ENCODE measurements around the gene GAS2L2.
"Not testable (repeated sequence)": the region's sequence is repeated elsewhere in the genome, so short reads cannot be mapped to it uniquely, and the experiment has no call there.

Gene GAS2L2

GRCh38 chr17:35705230-35705629 is 47.8 kb downstream of the GAS2L2 start:
- Histone ChIP-seq H3K27me3 (ENCODE audit: insufficient read depth, low read length) (no peaks in the 10 kb centered on the region), H2AFZ (ENCODE audit: low read depth, low read length) (no peak overlapping the region), H3K4me3 (ENCODE audit: low read length) (no peak overlapping the region)

GRCh38 chr17:35703308-35703707 is 49.7 kb downstream of the GAS2L2 start:
- H3K36me3 ChIP-seq (ENCODE audit: insufficient read depth, low read length) = peaks cover 14% of the 10 kb centered on the region
- H3K4me3 ChIP-seq (ENCODE audit: low read length); H3K9me3 ChIP-seq (ENCODE audit: low read length); H3K27me3 ChIP-seq (ENCODE audit: insufficient read depth, low read length); H2AFZ ChIP-seq (ENCODE audit: low read depth, low read length); H3K4me1 ChIP-seq (ENCODE audit: insufficient read depth, low read length): not testable (repeated sequence)

More at GRCh38 chr17:35705230-35705629, 47.8 kb downstream of the GAS2L2 start:
- no peaks in the 10 kb centered on the region for H3K4me1 ChIP-seq (ENCODE audit: insufficient read depth, low read length)
- no peaks in the 10 kb centered on the region for H3K9me3 ChIP-seq (ENCODE audit: low read length)
- H3K36me3 ChIP-seq (ENCODE audit: insufficient read depth, low read length) = peaks cover 22% of the 10 kb centered on the region

- Histone ChIP-seq H3K9me3 (ENCODE audit: low read length) (no peaks in the 10 kb centered on the region), H3K27me3 (ENCODE audit: insufficient read depth, low read length) (no peaks in the 10 kb centered on the region), H3K4me1 (ENCODE audit: insufficient read depth, low read length) (no peaks in the 10 kb centered on the region), H3K4me3 (ENCODE audit: low read length) (no peak overlapping the region), H2AFZ (ENCODE audit: low read depth, low read length) (no peak overlapping the region), H3K36me3 (ENCODE audit: insufficient read depth, low read length) (peaks cover 25% of the 10 kb centered on the region)
Measured at GRCh38 chr17:35701491-35701890, 51.5 kb downstream of the GAS2L2 start.

- H3K36me3 ChIP-seq (ENCODE audit: insufficient read depth, low read length) = peaks cover 36% of the 10 kb centered on the region
- H2AFZ ChIP-seq (ENCODE audit: low read depth, low read length) = no peak overlapping the region
- H3K4me3 ChIP-seq (ENCODE audit: low read length) = no peak overlapping the region
- H3K27me3 ChIP-seq (ENCODE audit: insufficient read depth, low read length) = no peaks in the 10 kb centered on the region
- H3K4me1 ChIP-seq (ENCODE audit: insufficient read depth, low read length) = no peaks in the 10 kb centered on the region
- no peaks in the 10 kb centered on the region for H3K9me3 ChIP-seq (ENCODE audit: low read length)
Measured at GRCh38 chr17:35700150-35700549, 52.9 kb downstream of the GAS2L2 start.

DNA sequence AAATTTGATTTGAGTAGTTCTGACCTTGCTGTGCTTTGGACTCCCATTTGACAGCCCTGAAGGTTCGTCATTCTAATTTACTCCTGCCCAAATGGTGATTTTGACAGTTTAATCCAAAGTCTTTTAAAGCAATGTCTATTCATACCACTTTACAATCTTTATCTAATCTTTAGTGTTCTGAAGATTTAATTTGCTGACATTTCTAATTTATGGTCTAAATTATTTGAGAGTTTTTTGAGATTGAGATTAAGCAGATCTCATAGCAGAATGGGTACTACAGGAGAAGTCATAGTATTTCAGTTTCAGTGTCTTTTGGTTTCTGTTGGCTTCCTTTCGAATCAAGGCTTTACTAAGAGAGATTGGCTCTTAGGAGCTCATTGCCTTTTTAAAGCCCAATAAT is 54.2 kb downstream of the GAS2L2 start:
- no peaks in the 10 kb centered on the region for H3K4me1 ChIP-seq (ENCODE audit: insufficient read depth, low read length)
- H2AFZ ChIP-seq (ENCODE audit: low read depth, low read length) = no peak overlapping the region
- peaks cover 49% of the 10 kb centered on the region for H3K36me3 ChIP-seq (ENCODE audit: insufficient read depth, low read length)
- H3K4me3 ChIP-seq (ENCODE audit: low read length) = no peak overlapping the region
- no peaks in the 10 kb centered on the region for H3K9me3 ChIP-seq (ENCODE audit: low read length)
- H3K27me3 ChIP-seq (ENCODE audit: insufficient read depth, low read length) = no peaks in the 10 kb centered on the region

DNA sequence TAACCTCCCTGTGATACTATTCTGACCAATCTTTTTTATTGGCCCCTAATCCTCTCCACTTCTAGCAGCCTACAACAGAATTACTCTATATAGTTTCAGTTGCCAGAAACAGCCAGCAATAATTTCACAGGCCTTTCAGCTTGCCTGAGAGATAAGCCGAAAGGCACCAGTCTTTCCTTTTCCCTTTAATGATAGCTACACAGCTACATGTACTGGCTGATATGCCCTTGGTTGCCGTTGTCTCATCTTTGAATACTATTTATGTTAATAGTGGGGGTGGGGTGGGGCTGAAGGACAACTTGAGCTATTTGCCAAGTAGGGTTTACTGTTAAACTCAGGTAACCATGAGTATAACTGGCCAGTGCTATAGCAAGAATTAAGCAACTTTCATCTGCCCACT is 57.4 kb downstream of the GAS2L2 start:
- Histone ChIP-seq H3K27me3 (ENCODE audit: insufficient read depth, low read length) (no peaks in the 10 kb centered on the region), H3K4me1 (ENCODE audit: insufficient read depth, low read length) (no peaks in the 10 kb centered on the region), H2AFZ (ENCODE audit: low read depth, low read length) (no peak overlapping the region), H3K36me3 (ENCODE audit: insufficient read depth, low read length) (peaks cover 67% of the 10 kb centered on the region), H3K4me3 (ENCODE audit: low read length) (no peak overlapping the region), H3K9me3 (ENCODE audit: low read length) (no peaks in the 10 kb centered on the region)

- Histone ChIP-seq H3K9me3 (ENCODE audit: low read length) (no peaks in the 10 kb centered on the region), H3K4me3 (ENCODE audit: low read length) (no peak overlapping the region), H2AFZ (ENCODE audit: low read depth, low read length) (no peak overlapping the region), H3K36me3 (ENCODE audit: insufficient read depth, low read length) (peaks cover 68% of the 10 kb centered on the region), H3K27me3 (ENCODE audit: insufficient read depth, low read length) (no peaks in the 10 kb centered on the region), H3K4me1 (ENCODE audit: insufficient read depth, low read length) (no peaks in the 10 kb centered on the region)
Measured at GRCh38 chr17:35694906-35695305, 58.1 kb downstream of the GAS2L2 start.

Data from neuron (in vitro differentiated cells).